Femur (tissue), 1 donor: ENCODE measurements around the gene CNPY3.

ENCODE experiments used
- DNase-seq: peaks from one replicate; pipeline ENCODE4 v3.0.0-alpha.2; 2017

The CNPY3 gene

DNA sequence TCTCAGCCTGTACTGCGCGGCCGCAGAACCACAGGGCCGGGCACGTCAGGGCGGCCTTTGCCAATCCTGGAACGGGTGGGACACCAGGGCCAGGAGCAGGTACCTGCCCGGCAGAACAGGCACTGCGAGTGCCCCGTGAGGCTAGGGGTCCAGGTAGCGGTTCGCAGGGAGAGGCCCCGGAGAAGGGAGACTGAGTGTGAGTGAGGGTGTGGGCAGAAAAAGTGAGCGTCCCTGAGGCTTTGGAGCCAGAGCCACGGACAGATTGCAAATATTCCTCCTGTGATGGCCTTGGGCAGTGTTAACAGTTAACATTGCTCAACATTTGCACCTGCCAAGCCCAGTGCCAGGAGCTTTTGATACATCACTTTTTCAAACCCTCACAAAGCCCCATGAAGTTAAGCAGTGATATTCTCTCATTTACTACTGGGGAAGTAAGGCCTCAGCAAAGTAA is 31.8 kb downstream of the CNPY3 start:
- DNase-seq = no peak

DNA sequence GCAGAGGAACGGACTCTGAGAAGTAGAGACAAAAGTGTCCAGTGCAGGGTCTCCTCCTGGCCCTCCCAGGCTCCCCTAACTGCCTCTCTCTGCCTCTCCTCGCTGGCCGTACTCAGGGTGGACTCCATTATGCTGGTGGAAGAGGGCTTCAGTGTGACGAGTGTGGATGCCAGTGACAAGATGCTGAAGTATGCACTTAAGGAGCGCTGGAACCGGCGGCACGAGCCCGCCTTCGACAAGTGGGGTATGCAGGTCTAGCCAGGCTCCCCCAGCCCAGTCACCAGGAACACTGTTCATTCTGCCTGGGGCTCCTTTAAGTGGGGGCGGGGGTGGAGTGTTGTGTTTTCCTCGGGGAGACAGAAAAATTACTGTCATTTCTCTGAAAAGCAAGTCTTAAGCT is 32.8 kb downstream of the CNPY3 start:
- no peak for DNase-seq

DNA sequence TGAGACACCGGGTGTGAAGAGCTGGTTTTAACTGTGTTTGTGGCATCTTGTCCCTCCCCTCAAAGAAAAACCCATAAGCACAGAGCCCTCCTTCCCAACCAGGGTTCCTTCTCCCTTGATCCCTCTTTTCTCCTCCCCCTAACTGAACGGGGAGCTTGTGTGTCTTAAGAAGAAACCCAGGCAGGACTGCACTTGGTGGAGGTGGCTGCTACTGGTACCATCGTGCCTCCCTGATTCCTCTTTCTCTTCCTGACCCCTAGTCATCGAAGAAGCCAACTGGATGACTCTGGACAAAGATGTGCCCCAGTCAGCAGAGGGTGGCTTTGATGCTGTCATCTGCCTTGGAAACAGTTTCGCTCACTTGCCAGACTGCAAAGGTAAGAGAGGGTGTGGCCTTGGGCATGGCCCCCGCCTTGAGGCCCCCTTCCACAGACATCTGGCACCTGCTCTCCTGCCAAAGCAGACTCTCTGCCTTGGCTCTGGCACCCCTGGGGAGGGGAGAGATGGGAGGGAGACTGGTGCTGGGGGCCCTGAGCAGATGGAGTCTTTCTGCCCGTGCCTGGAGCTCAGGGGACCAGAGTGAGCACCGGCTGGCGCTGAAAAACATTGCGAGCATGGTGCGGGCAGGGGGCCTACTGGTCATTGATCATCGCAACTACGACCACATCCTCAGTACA is 33.4 kb downstream of the CNPY3 start:
- DNase-seq = no peak

DNA sequence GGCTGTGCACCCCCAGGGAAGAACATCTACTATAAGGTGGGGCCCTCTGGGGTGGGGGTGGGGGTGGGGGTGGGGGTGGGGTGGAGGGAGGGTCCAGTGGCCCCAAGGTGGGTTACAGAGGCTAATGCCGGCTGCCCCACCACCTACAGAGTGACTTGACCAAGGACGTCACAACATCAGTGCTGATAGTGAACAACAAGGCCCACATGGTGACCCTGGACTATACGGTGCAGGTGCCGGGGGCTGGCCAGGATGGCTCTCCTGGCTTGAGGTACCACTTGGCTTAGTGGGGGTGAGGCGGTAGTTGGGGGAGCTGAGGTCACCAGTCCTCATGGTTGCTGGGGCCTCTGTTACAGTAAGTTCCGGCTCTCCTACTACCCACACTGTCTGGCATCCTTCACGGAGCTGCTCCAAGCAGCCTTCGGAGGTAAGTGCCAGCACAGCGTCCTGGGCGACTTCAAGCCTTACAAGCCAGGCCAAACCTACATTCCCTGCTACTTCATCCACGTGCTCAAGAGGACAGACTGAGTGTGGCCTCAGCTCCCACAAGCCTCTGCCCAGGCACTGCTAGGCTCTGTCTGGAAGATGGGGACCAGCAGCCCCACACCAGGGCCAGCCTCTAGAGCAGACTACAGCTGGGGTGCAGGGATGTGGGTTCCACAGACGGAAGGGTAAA is 34.0 kb downstream of the CNPY3 start:
- DNase-seq = no peak

DNA sequence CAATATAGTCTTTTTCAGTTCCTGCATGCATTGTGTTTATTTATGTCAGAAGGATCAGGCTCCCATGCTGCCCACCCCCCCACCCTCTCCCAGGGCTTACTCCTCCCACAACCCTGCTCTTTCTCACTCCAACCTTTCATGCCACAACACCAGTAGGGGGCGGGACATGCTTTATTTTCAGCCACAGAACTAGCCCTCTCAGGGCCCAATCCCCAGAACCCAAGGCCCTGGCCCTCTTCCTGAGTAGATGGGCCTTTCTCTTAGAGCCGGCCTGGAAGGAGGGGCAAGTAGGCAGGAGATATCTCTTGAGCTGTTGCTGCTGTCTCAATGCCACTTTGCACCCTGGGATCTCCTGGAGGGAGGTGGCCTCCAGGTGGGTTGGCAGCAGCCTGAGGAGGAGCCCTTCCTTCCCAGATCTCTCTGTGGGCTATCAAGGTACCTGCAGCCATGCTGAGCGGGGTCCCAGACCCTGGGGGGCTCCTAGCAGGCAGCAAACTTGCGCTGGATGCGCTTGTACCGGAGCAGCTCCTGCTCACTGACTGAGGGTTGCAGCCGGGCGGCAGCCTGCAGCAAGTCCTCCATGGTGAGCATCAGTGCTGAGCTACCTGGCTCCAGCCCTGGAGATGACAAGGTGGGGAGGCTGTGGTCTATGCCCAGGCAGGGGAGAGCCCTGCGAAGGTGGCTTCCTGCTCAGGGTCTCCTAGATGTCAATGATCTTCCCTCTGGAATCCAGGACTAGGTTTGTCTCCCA is 34.8 kb downstream of the CNPY3 start:
- no peak for DNase-seq

DNA sequence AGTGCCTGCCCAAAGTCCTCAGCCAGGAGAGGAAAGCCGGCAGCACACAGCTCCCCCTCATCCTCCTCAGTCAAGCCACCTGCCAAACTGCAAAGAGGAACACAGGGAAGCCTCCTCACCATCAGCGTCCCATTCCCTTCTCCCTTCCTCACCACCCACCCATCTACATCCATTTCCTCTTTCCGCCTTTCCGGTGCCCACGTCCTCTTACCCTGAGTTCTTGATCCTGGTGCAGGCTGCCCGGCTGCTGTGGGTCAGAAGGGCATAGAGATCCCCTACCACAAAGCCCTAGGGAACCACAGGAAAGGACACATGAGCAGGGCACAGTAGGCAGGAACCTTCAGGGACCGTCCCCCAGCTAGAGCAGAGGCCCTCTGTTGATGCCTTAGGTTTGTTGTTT is 37.3 kb downstream of the CNPY3 start:
- DNase-seq = no peak

DNA sequence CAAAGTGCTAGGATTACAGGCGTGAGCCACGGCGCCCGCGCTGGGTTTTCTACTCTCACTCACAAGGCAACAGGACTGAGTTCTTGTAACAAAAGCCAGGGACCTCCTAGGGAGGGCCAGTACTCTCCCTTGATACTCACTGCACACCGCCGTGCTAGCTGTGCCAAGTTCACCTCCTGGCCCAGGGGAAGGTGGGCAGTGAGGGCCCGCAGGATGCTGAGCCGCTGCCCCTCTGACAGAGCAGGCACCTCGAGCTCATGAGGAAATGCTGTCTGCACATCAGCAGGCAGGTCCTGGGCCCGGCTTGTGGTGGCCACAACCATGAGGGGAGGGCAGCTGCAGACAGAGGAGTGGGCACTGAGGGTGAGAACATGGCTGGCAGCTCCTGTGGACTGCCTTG is 37.9 kb downstream of the CNPY3 start:
- DNase-seq = no peak

DNA sequence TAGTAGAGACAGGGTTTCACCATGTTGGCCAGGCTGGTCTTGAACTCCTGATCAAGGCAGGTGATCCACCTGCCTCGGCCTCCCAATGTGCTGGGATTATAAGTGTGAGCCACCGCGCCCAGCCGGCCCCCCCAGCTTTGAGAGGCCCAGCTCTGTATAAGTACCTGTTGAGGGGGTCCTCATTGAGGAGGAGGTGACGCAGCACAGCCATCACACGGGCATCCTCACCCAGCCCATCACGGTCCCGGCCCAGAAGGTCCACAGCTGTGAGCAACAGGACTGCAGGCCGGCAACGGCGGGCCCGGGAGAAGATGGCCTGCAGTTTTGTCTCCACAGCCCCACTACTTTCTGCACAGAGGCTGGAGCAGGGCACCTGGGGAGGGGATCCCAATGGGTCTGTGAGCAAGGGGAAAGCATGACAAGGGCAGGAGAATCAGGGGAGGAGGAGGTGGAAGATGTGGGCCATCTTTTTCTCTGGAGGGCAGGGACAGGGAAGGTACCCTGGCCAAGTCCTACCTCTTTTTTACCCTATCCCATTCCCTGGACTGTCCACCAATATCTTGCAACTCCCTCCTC is 38.9 kb downstream of the CNPY3 start:
- no peak for DNase-seq

DNA sequence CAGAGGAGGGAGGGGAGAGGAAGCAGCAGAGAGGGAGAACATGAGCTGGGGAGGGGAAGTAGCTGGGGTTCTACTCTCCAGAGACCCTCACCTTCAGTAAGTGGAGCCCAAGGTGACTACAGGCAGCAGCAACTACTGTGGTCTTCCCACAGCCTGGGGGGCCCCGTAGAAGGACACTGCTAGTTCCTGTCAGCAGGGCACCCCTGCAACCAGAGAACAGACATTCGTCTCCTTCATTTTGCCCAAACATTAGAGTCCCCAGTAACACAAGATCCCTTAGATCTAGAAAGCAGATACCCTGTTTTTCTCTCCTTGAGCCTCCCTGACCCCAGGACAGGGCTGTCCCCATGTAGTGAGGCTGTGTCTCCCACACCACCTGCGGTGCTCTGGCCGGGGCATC is 39.5 kb downstream of the CNPY3 start:
- DNase-seq = no peak

DNA sequence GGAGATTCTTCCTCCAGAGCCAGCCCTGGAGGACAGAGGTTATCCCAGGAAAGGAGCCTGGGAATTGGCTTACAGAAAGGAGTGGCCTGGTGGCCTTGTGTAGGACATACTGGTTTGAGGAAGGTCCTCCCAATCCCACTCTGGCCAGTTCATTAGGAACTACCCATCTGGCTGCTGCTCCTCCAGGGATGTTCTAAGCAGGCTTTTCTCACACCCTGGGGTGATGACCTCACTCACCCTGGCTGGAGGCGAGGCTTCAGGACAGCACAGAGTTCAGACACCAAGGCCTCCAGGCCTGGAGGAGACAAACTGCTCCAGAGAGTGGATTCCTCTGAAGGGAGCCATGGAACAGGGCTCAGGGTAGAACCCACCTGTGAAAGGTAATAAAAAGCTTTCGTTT is 40.2 kb downstream of the CNPY3 start:
- DNase-seq = no peak

DNA sequence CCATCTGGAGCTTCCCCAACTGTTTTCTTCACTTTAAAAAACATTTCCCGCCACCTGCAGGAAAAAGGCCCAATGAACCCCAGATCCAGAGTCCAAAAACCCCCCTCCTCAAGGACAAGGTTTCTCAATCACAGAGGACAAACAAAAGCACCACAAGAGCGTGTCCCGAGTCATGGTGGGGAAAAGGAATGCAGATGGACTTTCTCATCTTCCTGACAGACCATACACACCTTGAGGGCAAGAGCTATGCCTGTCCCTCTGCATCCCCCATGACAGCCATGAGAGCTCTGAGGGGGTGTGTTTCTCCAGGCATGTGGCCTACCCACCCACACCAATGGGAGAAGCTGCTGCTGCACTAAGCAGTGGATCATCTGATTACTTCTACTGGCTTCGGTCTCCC is 40.7 kb downstream of the CNPY3 start:
- DNase-seq = no peak

DNA sequence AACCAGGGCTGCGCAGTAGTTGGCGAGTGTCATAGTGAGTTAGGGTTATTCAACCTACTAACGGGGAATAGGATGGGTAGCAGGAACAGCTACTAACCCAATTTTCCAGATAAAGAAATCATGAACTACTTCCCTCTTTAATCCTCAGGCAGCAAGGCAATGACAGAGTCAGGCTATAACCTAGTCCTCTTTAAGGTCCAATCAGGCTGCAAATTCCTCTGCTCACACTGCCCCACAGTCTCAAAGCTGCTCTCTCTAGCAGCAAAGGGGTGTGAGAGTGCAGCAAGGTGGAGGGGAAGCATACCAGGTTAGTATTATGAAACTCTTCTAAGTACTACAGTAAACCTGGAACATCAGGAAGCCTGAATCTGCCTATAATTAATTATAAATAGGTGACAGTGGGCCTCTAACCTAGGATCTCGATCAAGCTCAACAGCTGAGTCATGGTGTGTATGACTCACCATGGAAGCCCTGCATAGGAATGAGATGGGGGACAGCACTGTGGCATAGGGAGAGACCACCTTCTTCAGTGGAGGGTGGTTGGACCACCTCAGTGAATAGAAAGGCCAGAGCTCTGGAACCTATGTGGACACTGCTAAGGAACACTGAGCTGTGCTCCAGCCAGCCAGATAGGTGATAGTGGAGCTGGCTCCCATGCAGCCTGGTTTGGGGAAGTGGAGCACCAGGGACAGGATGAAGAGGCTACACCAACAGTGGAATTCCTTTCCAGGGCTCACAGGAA is 41.8 kb downstream of the CNPY3 start:
- DNase-seq = no peak

DNA sequence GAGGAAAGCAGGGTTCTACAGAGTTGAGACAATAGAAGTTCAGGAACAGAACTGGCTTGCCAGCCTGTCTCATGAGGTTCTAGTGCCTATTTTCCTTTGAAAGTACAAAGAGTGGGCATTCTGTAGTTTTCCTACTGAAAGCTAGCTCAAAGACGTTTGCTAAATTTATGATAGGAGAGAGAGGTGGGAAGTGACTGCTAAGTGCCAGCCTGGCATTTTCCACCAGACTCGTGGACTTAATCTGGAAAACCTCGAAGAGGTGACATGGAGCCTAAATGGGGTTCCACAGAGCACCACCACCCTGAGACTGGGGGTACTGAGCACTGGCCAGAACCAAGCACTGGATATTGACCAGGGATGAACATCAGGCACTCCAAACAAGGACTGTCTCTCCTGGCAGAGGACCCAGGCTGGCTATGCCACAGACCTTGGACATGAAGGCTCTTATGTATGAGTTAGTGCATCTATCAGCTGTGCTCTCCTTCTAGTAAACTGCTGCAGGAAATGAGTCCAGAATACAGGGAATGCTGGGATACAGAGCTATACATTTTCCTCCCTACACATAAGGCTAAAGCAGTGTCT is 42.6 kb downstream of the CNPY3 start:
- DNase-seq = no peak

DNA sequence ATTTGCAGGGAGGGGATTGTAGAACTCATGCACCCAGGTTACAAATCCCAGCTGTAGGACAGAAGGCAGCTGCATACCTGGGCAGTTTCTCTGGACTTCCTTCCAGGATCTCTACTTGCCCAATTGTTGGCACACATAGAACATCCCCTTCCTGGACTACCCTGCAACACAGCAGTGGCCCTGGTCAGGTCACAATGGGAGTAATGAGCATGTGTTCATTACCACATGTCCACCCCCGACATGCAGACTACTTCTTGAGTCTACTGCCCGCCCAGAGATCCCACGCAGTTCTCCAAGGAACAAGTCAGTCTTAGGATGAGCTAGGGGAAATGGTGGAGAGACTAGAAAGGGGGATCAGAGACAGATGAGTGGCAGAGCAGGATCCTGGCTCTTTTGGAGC is 44.6 kb downstream of the CNPY3 start:
- DNase-seq = no peak

DNA sequence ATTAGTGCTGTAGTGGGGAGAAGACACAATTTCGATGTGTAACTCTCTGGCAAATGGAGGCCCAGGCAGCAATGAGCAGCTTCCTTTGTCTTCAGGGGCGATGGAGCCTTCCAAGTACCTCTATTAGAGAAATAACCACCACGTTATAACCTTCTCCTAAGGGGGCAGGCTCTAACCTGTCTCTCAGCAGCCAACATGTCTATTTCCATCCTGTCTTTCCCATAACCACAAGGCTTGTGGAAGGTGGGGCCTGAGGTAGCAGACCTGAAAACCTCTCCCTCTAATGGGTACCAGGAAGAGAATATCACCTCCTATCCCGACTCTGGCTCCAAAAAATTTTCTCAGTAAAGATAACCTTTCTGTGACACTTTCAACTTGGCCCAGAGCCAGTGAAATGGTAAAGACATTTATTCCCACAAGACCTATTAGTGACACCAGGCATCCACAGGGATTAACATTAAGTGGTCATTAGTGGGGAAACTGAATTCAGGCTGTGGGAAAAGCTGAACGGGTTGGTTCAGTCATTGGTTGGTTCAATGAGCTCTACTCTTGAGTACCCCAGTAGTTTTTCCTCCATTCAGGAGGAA is 45.7 kb downstream of the CNPY3 start:
- no peak for DNase-seq

DNA sequence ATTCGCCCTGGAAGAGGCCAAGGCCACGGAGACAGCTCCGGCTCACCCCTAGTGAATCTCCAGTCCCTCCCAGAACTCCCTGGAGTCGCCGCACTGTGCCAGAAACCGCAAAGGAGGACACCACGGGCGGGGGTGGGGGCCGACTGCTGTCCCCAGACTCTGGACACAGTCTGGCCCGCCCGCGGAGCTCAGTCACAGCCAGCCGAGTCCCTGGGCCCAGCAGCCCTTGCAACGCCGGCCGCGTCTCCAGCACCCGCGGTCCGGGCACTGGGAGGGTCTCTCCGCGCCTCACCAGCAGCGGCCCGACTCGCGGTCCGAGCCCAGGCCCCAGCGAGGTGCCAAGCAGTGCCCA is 49.2 kb downstream of the CNPY3 start:
- DNase-seq = peak; percentile 44

DNA sequence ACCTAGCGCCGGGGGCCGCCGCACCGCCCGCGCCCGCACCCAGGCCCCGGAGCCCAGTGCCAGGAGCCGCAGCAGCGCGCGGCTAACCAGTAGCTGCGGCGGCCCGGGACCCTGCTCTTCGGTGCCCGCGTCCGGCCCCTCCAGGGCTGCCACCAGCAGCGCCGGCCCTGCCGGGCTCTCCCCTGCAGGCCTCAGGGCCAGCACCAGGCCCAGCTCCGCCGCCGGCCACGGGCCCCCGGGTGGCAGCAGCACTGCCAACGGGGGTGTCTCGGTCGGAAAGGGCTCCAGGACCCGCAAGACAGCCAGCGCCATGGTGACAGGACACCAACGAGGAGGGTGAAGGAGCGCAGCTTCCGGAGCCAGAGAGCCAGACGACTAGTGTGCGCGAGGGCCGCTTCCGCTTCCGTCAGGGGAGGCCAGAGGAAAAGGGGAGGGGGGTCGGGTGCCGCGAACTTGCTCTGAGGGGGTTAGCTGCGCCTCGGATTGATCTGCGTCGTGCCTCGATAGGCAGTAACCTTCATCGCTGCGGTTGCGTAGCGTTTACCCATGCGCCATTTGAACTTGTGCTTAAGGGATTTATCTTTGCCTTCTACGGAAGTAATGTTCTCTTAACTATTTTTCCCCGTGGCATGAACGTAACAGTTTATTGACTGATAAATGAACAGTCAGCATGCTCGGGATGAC is 49.7 kb downstream of the CNPY3 start, which contains the start of gene PEX6:
Gene PEX6 (minus strand): TSS at position 343 of the 684 bp plus-strand sequence. CDS start 31 bp downstream, at position 312.
- DNase-seq = peak; percentile 93

DNA sequence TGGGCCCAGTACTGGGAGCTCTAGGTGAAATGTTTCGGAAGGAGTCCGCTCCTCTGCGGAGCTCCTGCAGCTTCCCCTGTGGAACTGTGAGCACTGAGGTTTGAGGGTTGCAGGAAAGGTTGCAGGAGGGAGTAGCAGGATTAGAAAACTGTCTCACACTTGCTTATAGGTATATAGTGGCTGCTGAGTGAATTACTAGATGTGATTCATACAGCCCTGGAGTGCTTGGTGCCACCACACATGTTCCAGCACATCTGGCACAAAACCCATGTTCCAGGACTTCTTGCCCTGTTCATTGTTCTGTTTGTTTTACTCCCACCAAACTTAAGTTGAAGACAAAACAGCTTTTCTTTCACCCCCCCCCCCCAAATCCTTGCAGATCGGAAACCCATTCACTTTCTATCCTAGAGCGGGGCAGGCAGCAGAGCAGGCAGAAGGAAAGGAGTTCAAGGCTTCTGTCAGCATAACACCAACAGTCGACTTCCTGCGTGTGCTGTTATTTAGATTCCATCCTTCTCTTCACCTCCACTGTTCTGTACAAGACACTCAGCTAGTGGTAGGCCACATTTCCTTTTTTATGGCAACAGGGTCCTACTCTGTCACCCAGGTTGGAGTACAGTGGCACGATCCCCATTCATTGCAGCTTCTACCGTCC is 50.4 kb downstream of the CNPY3 start:
- no peak for DNase-seq

DNA sequence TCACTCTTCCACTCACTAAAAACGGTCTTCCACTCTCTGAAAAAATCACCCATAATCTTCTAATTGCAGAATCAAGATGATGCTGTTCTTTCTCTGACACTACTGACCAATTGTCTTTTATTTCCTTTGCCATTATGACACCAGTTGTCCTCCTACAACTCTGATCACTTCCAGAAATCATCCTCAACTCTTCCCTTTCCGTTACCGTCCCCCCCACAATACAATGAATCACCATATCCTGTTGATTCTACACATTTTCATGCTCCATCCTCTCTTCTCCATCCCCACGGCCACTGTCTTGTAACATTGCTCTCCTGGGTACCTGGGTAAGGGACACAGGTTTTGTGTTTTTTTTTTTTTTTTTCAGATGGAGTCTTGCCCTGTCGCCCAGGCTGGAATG is 52.6 kb downstream of the CNPY3 start:
- DNase-seq = no peak

DNA sequence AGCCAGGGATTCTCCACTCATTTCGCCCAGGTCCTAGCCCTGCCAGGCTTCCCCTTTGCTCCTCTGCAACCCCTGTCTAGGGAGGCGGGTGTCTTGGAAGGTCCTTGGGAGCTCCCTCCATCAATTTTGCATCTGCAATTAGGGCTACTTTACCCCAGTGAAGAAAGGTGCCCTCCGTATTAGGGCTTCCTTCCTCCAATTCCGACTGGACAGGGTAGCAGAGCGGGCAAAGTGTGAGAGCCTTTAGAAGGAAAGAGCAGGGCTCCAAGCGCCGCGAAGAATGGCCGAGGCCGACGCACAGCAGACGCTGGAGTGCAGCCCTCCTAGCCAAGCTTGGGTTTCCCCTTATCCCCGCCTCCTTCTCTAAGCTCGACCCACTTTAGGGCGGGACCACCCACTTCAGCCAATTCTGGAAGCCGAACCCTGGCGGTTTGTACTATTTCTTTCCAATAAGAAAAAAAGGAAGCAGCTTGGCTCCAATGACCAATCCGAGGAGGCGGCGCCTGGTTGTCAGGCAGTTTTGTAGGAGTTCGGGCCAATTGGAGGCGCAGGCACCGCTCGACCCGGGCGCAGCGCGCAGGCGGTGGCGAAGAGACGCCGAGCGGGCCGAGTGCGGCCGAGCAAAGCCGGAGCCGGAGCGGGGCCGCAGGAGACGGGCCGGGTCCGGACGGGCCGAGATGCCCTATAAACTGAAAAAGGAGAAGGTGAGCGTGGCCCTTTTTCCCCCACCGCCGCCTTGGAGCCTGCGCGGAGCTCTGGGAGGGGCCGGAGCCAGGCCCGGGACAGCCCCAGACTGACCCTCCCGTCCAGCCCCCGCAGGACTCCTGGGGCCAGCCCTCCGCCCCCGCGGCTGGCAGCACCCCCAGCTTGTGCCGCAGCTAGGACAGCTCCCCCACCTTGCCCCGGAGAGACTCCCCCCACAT is 55.0 kb downstream of the CNPY3 start, which contains the start of gene PPP2R5D:
Gene PPP2R5D (plus strand): TSS at position 570 of the 923 bp plus-strand sequence. CDS start 108 bp downstream, at position 678.
- DNase-seq = peak; percentile 99
